GM10266 (cell line): ENCODE data around the gene PAF1.

Experiments
- DNase-seq: peaks from one replicate; pipeline ENCODE4 v3.0.0; 2012; ENCODE audit errors: extremely low spot score
- TF ChIP-seq, protein P1 (sequence below): IDR thresholded peaks from 2 replicates; pipeline ENCODE4 v1.5.1; 2012; ENCODE audit warnings: mild to moderate bottlenecking, low read depth; ENCODE audit not compliant: control insufficient read depth, insufficient read depth; ENCODE audit errors: missing control alignments

Gene PAF1

GRCh38 chr19:39375929-39376328 lies 15.0 kb downstream of the PAF1 start:
- DNase-seq = no peak
- TF ChIP-seq, protein P1, sequence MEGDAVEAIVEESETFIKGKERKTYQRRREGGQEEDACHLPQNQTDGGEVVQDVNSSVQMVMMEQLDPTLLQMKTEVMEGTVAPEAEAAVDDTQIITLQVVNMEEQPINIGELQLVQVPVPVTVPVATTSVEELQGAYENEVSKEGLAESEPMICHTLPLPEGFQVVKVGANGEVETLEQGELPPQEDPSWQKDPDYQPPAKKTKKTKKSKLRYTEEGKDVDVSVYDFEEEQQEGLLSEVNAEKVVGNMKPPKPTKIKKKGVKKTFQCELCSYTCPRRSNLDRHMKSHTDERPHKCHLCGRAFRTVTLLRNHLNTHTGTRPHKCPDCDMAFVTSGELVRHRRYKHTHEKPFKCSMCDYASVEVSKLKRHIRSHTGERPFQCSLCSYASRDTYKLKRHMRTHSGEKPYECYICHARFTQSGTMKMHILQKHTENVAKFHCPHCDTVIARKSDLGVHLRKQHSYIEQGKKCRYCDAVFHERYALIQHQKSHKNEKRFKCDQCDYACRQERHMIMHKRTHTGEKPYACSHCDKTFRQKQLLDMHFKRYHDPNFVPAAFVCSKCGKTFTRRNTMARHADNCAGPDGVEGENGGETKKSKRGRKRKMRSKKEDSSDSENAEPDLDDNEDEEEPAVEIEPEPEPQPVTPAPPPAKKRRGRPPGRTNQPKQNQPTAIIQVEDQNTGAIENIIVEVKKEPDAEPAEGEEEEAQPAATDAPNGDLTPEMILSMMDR = no peak

DNA sequence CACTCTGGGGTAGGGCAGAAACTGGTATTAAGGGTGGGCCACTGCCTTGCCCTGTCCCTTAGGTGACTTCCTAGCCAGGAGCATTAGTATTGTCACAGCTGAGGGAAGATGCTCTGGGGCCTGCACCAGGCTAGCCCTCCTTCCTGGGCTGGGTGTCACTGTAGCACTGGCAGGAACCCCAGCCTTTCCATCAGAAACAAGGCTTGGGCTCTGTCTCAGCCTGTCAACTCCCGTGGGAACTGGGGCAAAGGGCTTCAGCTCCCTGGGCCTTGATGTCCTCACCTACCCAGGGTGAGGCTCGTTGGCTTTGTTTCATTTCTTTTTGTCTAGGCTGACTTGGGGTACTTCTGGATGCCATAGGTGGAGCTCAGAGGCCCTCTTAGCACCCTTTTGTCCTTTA lies 18.0 kb downstream of the PAF1 start:
- TF ChIP-seq, protein P1 = no peak
- no peak for DNase-seq

GRCh38 chr19:39372047-39372802 lies 18.7 kb downstream of the PAF1 start:
- TF ChIP-seq, protein P1 = no peak
- no peak for DNase-seq

- TF ChIP-seq, protein P1 = no peak
- no peak for DNase-seq
Observed at GRCh38 chr19:39370735-39371134, 20.2 kb downstream of the PAF1 start.

DNA sequence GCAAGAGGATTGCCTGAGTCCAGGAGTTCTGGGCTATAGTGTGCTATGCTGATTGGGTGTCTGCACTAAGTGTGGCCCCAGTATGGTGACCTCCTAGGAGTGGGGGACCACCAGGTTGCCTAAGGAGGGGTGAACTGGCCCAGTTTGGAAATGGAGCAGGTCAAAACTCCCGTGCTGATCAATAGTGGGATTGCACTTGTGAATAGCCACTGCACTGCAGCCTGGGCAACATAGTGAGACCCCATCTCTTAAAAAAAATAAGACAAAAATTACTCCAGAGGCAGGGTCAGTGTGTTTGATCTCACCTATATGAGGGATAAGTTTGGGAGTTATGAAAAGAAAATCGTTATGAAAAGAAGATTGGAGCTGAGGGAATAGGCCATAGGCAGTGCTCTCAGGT lies 21.7 kb downstream of the PAF1 start:
- no peak for DNase-seq
- TF ChIP-seq, protein P1 = no peak

- DNase-seq = no peak
- TF ChIP-seq, protein P1 = no peak
Observed at GRCh38 chr19:39365531-39365930, 25.4 kb downstream of the PAF1 start.

DNA sequence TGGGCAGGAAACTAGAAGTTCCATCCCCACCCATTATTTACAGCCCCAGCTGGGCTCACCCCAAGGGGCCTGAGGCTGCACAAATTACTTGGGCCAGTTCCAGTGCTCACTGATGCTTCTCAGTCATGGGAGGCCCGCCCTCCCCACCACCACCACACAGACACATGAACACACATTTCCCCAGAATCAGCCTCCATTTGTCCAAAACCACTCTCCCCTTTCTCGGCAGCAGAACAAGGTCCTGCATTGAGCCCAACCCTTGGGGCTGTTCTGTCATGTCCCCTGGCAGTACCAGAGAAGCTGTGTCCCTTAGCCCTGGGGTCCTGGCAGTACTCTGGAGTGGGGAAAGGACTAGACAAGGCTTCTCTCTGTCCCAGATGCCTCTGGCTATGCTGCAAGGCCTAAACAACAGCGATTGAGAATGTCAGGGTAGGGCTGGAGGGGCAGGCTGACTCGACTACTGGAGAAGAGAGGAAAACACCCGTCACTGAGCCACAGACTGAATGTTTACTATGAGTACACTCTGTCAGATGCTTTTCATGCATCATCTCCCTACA lies 26.9 kb downstream of the PAF1 start:
- TF ChIP-seq, protein P1 = no peak
- no peak for DNase-seq
